Smooth muscle cell (in vitro differentiated cells): ENCODE data around the gene PIGQ. TPM values are rescaled to one million over a fixed set of nuclear protein-coding genes. Genes with fewer than 3 reads are reported as not detected.

ENCODE experiments used
- DNase-seq: peaks from one replicate; lab custom pipeline; 2025; ENCODE audit not compliant: unreplicated experiment; lab: John Stamatoyannopoulos, UW
- H2AFZ ChIP-seq: fragments of 200-600 bp; sonication (generic); 2 replicates; pipeline ENCODE4 v1.6.0; 2016; ENCODE audit warnings: antibody characterized with exemption, low read depth, mild to moderate bottlenecking
- H3F3A ChIP-seq: fragments of 200-600 bp; sonication (generic); 2 replicates; pipeline ENCODE4 v1.6.0; 2017; ENCODE audit warnings: antibody characterized with exemption, low read depth
- H3K27ac ChIP-seq: fragments of 200-600 bp; sonication (generic); 2 replicates; pipeline ENCODE4 v1.5.1; 2016; ENCODE audit warnings: low read depth, mild to moderate bottlenecking
- H3K27me3 ChIP-seq: fragments of 200-600 bp; sonication (generic); 2 replicates; pipeline ENCODE4 v1.6.1; 2016; ENCODE audit warnings: low read depth, mild to moderate bottlenecking
- H3K36me3 ChIP-seq: fragments of 200-600 bp; sonication (generic); 2 replicates; pipeline ENCODE4 v1.5.1; 2016; ENCODE audit warnings: low read depth
- H3K4me1 ChIP-seq: fragments of 200-600 bp; sonication (generic); 2 replicates; pipeline ENCODE4 v1.5.1; 2016; ENCODE audit warnings: low read depth
- H3K4me2 ChIP-seq: fragments of 200-600 bp; sonication (generic); 2 replicates; pipeline ENCODE4 v1.6.0; 2016; ENCODE audit warnings: mild to moderate bottlenecking
- H3K4me3 ChIP-seq: fragments of 200-600 bp; sonication (generic); 2 replicates; pipeline ENCODE4 v1.5.1; 2016; ENCODE audit warnings: mild to moderate bottlenecking
- H3K79me2 ChIP-seq: fragments of 200-600 bp; sonication (generic); 2 replicates; pipeline ENCODE4 v1.6.0; 2016; ENCODE audit warnings: low read depth, mild to moderate bottlenecking
- H3K9ac ChIP-seq: fragments of 200-600 bp; sonication (generic); 2 replicates; pipeline ENCODE4 v1.6.0; 2016; ENCODE audit warnings: low read depth
- H3K9me3 ChIP-seq: fragments of 200-600 bp; sonication (generic); replicated peaks from 2 replicates; pipeline ENCODE4 v1.5.1; 2016; ENCODE audit warnings: low read depth
- H4K20me1 ChIP-seq: fragments of 200-600 bp; sonication (generic); 2 replicates; pipeline ENCODE4 v1.6.0; 2016; ENCODE audit warnings: low read depth
- CTCF ChIP-seq: fragments of 200-600 bp; sonication (generic); IDR thresholded peaks from 2 replicates; pipeline ENCODE4 v1.5.1; 2017; ENCODE audit warnings: borderline replicate concordance, mild to moderate bottlenecking, antibody characterized with exemption; ENCODE audit not compliant: insufficient read depth, poor library complexity, severe bottlenecking
- WGBS: methylation state at CpG from one replicate; pipeline ENCODE4 v1.1.7; 2016; ENCODE audit warnings: low lambda C conversion rate; 5-methylcytosine and 5-hydroxymethylcytosine counted together
- microRNA-seq: library from miRNA; unstranded; fragments of <30 nt; microRNA quantifications from one replicate; pipeline ENCODE4, GENCODE V29; 2016; ENCODE audit warnings: borderline number of aligned reads
- polyA plus RNA-seq: library from polyadenylated mRNA; unstranded; fragments of >200 nt; fragmentation: Nextera tagmentation; extraction: Ambion mirVana; gene quantifications from 2 replicates; pipeline ENCODE4 v1.2.1, GENCODE V29; 2016
- small RNA-seq: library from RNA; depleted of rRNA; stranded (forward); fragments of <200 nt; gene quantifications from one replicate; pipeline ENCODE3, GENCODE V24; 2014
- total RNA-seq: library from RNA; depleted of rRNA; stranded (reverse); fragments of >200 nt; gene quantifications from 2 replicates; pipeline ENCODE4 v1.2.3, GENCODE V29; 2014

Gene PIGQ
- total and polyA plus RNA-seq, 2 experiments from 2014 or later, result 21.0 to 45.7 TPM

- H3K9me3 ChIP-seq, result no peaks in the 10 kb centered on the region
- no peaks in the 10 kb centered on the region for H3K27me3 ChIP-seq
- peaks cover 10% of the 10 kb centered on the region for H3K79me2 ChIP-seq
- TF ChIP-seq CTCF, result no peak
- peaks cover 8% of the 10 kb centered on the region for H3F3A ChIP-seq
- no peak overlapping the region for H2AFZ ChIP-seq
- no peaks in the 10 kb centered on the region for H3K36me3 ChIP-seq
- peaks cover 11% of the 10 kb centered on the region for H4K20me1 ChIP-seq
- 98% methylated on average over 64 of the region's 67 CpGs for WGBS
- no peak overlapping the region for H3K4me3 ChIP-seq
- H3K4me1 ChIP-seq, result peaks cover 30% of the 10 kb centered on the region
- no peak for DNase-seq
- H3K27ac ChIP-seq, result no peak overlapping the region
- H3K4me2 ChIP-seq, result no peak overlapping the region
- H3K9ac ChIP-seq, result no peak overlapping the region
Measured at GRCh38 chr16:632486-633335, 62.9 kb downstream of the PIGQ start.

GRCh38 chr16:633336-634050, 63.7 kb downstream of the PIGQ start:
- H2AFZ ChIP-seq, result no peak overlapping the region
- no peaks in the 10 kb centered on the region for H3K36me3 ChIP-seq
- H3K4me2 ChIP-seq, result no peak overlapping the region
- no peak overlapping the region for H3K27ac ChIP-seq
- no peaks in the 10 kb centered on the region for H3K27me3 ChIP-seq
- no peaks in the 10 kb centered on the region for H3K9me3 ChIP-seq
- H4K20me1 ChIP-seq, result peaks cover 11% of the 10 kb centered on the region
- no peak overlapping the region for H3K9ac ChIP-seq
- 99% methylated on average over 56 of the region's 74 CpGs for whole genome bisulfite sequencing
- H3K79me2 ChIP-seq, result peaks cover 10% of the 10 kb centered on the region
- TF ChIP-seq CTCF, result no peak
- H3K4me3 ChIP-seq, result no peak overlapping the region
- H3F3A ChIP-seq, result peaks cover 8% of the 10 kb centered on the region
- peaks cover 34% of the 10 kb centered on the region for H3K4me1 ChIP-seq
- DNase-seq, result no peak

Small RNA genes within 50 kb of the gene (microRNA-seq; reads per million reads assigned to microRNA genes)
- not detected for gene MIR3176
- gene MIR5587, result not detected

Small RNA genes within 50 kb of the gene (small RNA-seq; reads per million reads assigned to genes)
- 0.08 reads per million for gene MIR3176
- gene MIR5587, result not detected
- gene Z98883.1, result not detected

Other genes starting within 250 kb of the PIGQ start
- gene AXIN1, start 217.2 kb upstream of the PIGQ start, total RNA-seq, result 12.7 and 13.0 TPM in 2 replicates
- 15.0 and 15.2 TPM in 2 replicates for gene AXIN1, start 217.2 kb upstream of the PIGQ start, polyA plus RNA-seq
- 80.8 and 84.6 TPM in 2 replicates for gene MRPL28, start 199.4 kb upstream of the PIGQ start, total RNA-seq
- gene MRPL28, start 199.4 kb upstream of the PIGQ start, polyA plus RNA-seq, result 155 and 160 TPM in 2 replicates
- gene PGAP6, start 188.0 kb upstream of the PIGQ start, total RNA-seq, result 53.6 and 57.1 TPM in 2 replicates
- gene PGAP6, start 188.0 kb upstream of the PIGQ start, polyA plus RNA-seq, result 80.0 and 99.9 TPM in 2 replicates
- gene NME4, start 172.8 kb upstream of the PIGQ start, total RNA-seq, result 189 and 218 TPM in 2 replicates
- 421 and 523 TPM in 2 replicates for gene NME4, start 172.8 kb upstream of the PIGQ start, polyA plus RNA-seq
- 7.3 and 18.2 TPM in 2 replicates for gene DECR2, start 168.1 kb upstream of the PIGQ start, total RNA-seq
- gene DECR2, start 168.1 kb upstream of the PIGQ start, polyA plus RNA-seq, result 15.4 and 21.2 TPM in 2 replicates
- 9.0 and 19.5 TPM in 2 replicates for gene RAB11FIP3, start 144.3 kb upstream of the PIGQ start, total RNA-seq
- 20.4 and 25.7 TPM in 2 replicates for gene RAB11FIP3, start 144.3 kb upstream of the PIGQ start, polyA plus RNA-seq
- gene CAPN15, start 42.3 kb upstream of the PIGQ start, total RNA-seq, result 8.6 and 14.7 TPM in 2 replicates
- gene CAPN15, start 42.3 kb upstream of the PIGQ start, polyA plus RNA-seq, result 18.7 and 23.6 TPM in 2 replicates
- gene PRR35, start 9.6 kb upstream of the PIGQ start, total RNA-seq, result not detected in 2 replicates
- gene PRR35, start 9.6 kb upstream of the PIGQ start, polyA plus RNA-seq, result not detected in 2 replicates
- 0.18 and 0.63 TPM in 2 replicates for gene NHLRC4, start 3.0 kb upstream of the PIGQ start, total RNA-seq
- gene NHLRC4, start 3.0 kb upstream of the PIGQ start, polyA plus RNA-seq, result 0.85 and 2.6 TPM in 2 replicates
- gene RAB40C, start 20.1 kb downstream of the PIGQ start, total RNA-seq, result 14.7 and 21.2 TPM in 2 replicates
- gene RAB40C, start 20.1 kb downstream of the PIGQ start, polyA plus RNA-seq, result 27.0 and 28.3 TPM in 2 replicates
- 1.5 TPM in 1 of 2 replicates, not detected in the other for gene WFIKKN1, start 61.0 kb downstream of the PIGQ start, total RNA-seq
- gene WFIKKN1, start 61.0 kb downstream of the PIGQ start, polyA plus RNA-seq, result 0.77 and 0.83 TPM in 2 replicates
- gene METTL26, start 66.3 kb downstream of the PIGQ start, total RNA-seq, result 134 and 158 TPM in 2 replicates
- gene METTL26, start 66.3 kb downstream of the PIGQ start, polyA plus RNA-seq, result 227 and 238 TPM in 2 replicates
- 7.7 and 11.9 TPM in 2 replicates for gene MCRIP2, start 71.9 kb downstream of the PIGQ start, total RNA-seq
- 34.7 and 45.8 TPM in 2 replicates for gene MCRIP2, start 71.9 kb downstream of the PIGQ start, polyA plus RNA-seq
- gene WDR90, start 79.4 kb downstream of the PIGQ start, total RNA-seq, result 6.8 and 8.4 TPM in 2 replicates
- gene WDR90, start 79.4 kb downstream of the PIGQ start, polyA plus RNA-seq, result 10.4 and 24.6 TPM in 2 replicates
- gene RHOT2, start 98.2 kb downstream of the PIGQ start, total RNA-seq, result 41.4 and 44.5 TPM in 2 replicates
- gene RHOT2, start 98.2 kb downstream of the PIGQ start, polyA plus RNA-seq, result 148 and 152 TPM in 2 replicates
- gene RHBDL1, start 105.7 kb downstream of the PIGQ start, total RNA-seq, result 2.7 and 4.5 TPM in 2 replicates
- gene RHBDL1, start 105.7 kb downstream of the PIGQ start, polyA plus RNA-seq, result 2.6 and 3.7 TPM in 2 replicates
- 93.4 and 99.0 TPM in 2 replicates for gene STUB1, start 110.4 kb downstream of the PIGQ start, total RNA-seq
- 196 and 212 TPM in 2 replicates for gene STUB1, start 110.4 kb downstream of the PIGQ start, polyA plus RNA-seq
- 42.9 and 47.9 TPM in 2 replicates for gene JMJD8, start 114.4 kb downstream of the PIGQ start, total RNA-seq
- gene JMJD8, start 114.4 kb downstream of the PIGQ start, polyA plus RNA-seq, result 92.5 and 95.1 TPM in 2 replicates
- 4.7 and 10.6 TPM in 2 replicates for gene WDR24, start 120.4 kb downstream of the PIGQ start, total RNA-seq
- gene WDR24, start 120.4 kb downstream of the PIGQ start, polyA plus RNA-seq, result 19.3 and 22.2 TPM in 2 replicates
- gene FBXL16, start 135.8 kb downstream of the PIGQ start, total RNA-seq, result 0.76 TPM in 1 of 2 replicates, not detected in the other
- 0.17 TPM in 1 of 2 replicates, not detected in the other for gene FBXL16, start 135.8 kb downstream of the PIGQ start, polyA plus RNA-seq
- gene METRN, start 145.2 kb downstream of the PIGQ start, total RNA-seq, result 30.6 and 39.6 TPM in 2 replicates
- 170 and 193 TPM in 2 replicates for gene METRN, start 145.2 kb downstream of the PIGQ start, polyA plus RNA-seq
- gene ANTKMT, start 151.2 kb downstream of the PIGQ start, total RNA-seq, result 11.9 and 15.6 TPM in 2 replicates
- 39.8 and 40.9 TPM in 2 replicates for gene ANTKMT, start 151.2 kb downstream of the PIGQ start, polyA plus RNA-seq
- gene CCDC78, start 156.5 kb downstream of the PIGQ start, total RNA-seq, result 2.8 TPM in 1 of 2 replicates, not detected in the other
- gene CCDC78, start 156.5 kb downstream of the PIGQ start, polyA plus RNA-seq, result 3.4 and 4.7 TPM in 2 replicates
- 3.2 and 15.4 TPM in 2 replicates for gene HAGHL, start 157.1 kb downstream of the PIGQ start, total RNA-seq
- gene HAGHL, start 157.1 kb downstream of the PIGQ start, polyA plus RNA-seq, result 23.1 and 24.6 TPM in 2 replicates
- gene CIAO3, start 171.0 kb downstream of the PIGQ start, total RNA-seq, result 19.7 and 33.5 TPM in 2 replicates
- gene CIAO3, start 171.0 kb downstream of the PIGQ start, polyA plus RNA-seq, result 35.6 and 39.6 TPM in 2 replicates
- gene MSLN, start 190.8 kb downstream of the PIGQ start, total RNA-seq, result 0.18 and 3.7 TPM in 2 replicates
- gene MSLN, start 190.8 kb downstream of the PIGQ start, polyA plus RNA-seq, result 0.26 and 1.2 TPM in 2 replicates
- gene RPUSD1, start 218.4 kb downstream of the PIGQ start, total RNA-seq, result 7.8 and 20.8 TPM in 2 replicates
- gene RPUSD1, start 218.4 kb downstream of the PIGQ start, polyA plus RNA-seq, result 20.8 and 27.4 TPM in 2 replicates
- gene CHTF18, start 218.7 kb downstream of the PIGQ start, total RNA-seq, result 11.4 and 27.2 TPM in 2 replicates
- gene CHTF18, start 218.7 kb downstream of the PIGQ start, polyA plus RNA-seq, result 33.2 and 39.8 TPM in 2 replicates
- not detected in 2 replicates for gene GNG13, start 230.8 kb downstream of the PIGQ start, total RNA-seq
- not detected in 2 replicates for gene GNG13, start 230.8 kb downstream of the PIGQ start, polyA plus RNA-seq